Cardiac muscle cell (in vitro differentiated cells and primary cell): Measurements from ENCODE around the gene PEPD. TPM values are rescaled to one million over a fixed set of nuclear protein-coding genes. Genes with fewer than 3 reads are reported as not detected.

Experiments
- DNase-seq, 2 donors: peaks; one replicate each; pipeline versions ENCODE4 v3.0.0 to v3.0.0-alpha.2; 2010 to 2017; ENCODE audit warnings: low read depth in 1 of 2, low spot score in 1 of 2
- H3K27ac ChIP-seq: fragments of 200-600 bp; sonication (generic); 2 replicates; pipeline ENCODE4 v1.5.1; 2016
- H3K27me3 ChIP-seq: fragments of 200-600 bp; sonication (generic); 2 replicates; pipeline ENCODE4 v1.6.0; 2016; ENCODE audit warnings: control low read depth
- H3K36me3 ChIP-seq: fragments of 200-600 bp; sonication (generic); 2 replicates; pipeline ENCODE4 v1.5.1; 2016; ENCODE audit warnings: control low read depth
- H3K4me1 ChIP-seq: fragments of 200-600 bp; sonication (generic); 2 replicates; pipeline ENCODE4 v1.8.1; 2017; ENCODE audit warnings: low read depth, mild to moderate bottlenecking, mixed run types
- H3K4me3 ChIP-seq: fragments of 200-600 bp; sonication (generic); 2 replicates; pipeline ENCODE4 v1.5.1; 2016; ENCODE audit warnings: mild to moderate bottlenecking
- H3K9me3 ChIP-seq: fragments of 200-600 bp; sonication (generic); 2 replicates; pipeline ENCODE4 v1.5.1; 2017; ENCODE audit warnings: low read depth, mild to moderate bottlenecking, control low read depth
- polyA plus RNA-seq: library from polyadenylated mRNA; unstranded; fragments of >200 nt; fragmentation: Nextera tagmentation; extraction: Ambion mirVana; gene quantifications from 2 replicates; pipeline ENCODE4 v1.2.1, GENCODE V29; 2016
- total RNA-seq: library from RNA; depleted of rRNA; stranded (reverse); fragments of >200 nt; gene quantifications from 2 replicates; pipeline ENCODE4 v1.2.3, GENCODE V29; 2016
- TF ChIP-seq, protein P1 (sequence below): IDR thresholded peaks from 2 replicates; pipeline ENCODE4 v1.5.1; 2012; ENCODE audit warnings: low read depth, mild to moderate bottlenecking, low read length

The PEPD gene
- total and polyA plus RNA-seq, 2 experiments from 2014 or later = 40.3 to 80.6 TPM

GRCh38 chr19:33441277-33441699 is 80.3 kb downstream of the PEPD start:
- Histone ChIP-seq H3K36me3 (no peaks in the 10 kb centered on the region), H3K4me3 (no peak overlapping the region), H3K9me3 (no peaks in the 10 kb centered on the region), H3K27me3 (no peaks in the 10 kb centered on the region), H3K27ac (no peak overlapping the region), H3K4me1 (no peaks in the 10 kb centered on the region)
- no peak for DNase-seq
- TF ChIP-seq, protein P1, sequence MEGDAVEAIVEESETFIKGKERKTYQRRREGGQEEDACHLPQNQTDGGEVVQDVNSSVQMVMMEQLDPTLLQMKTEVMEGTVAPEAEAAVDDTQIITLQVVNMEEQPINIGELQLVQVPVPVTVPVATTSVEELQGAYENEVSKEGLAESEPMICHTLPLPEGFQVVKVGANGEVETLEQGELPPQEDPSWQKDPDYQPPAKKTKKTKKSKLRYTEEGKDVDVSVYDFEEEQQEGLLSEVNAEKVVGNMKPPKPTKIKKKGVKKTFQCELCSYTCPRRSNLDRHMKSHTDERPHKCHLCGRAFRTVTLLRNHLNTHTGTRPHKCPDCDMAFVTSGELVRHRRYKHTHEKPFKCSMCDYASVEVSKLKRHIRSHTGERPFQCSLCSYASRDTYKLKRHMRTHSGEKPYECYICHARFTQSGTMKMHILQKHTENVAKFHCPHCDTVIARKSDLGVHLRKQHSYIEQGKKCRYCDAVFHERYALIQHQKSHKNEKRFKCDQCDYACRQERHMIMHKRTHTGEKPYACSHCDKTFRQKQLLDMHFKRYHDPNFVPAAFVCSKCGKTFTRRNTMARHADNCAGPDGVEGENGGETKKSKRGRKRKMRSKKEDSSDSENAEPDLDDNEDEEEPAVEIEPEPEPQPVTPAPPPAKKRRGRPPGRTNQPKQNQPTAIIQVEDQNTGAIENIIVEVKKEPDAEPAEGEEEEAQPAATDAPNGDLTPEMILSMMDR = no peak

GRCh38 chr19:33440682-33441081 is 80.9 kb downstream of the PEPD start:
- DNase-seq = no peak
- H3K27ac ChIP-seq = no peak overlapping the region
- TF ChIP-seq, protein P1 = no peak
- H3K9me3 ChIP-seq = no peaks in the 10 kb centered on the region
- no peaks in the 10 kb centered on the region for H3K36me3 ChIP-seq
- H3K27me3 ChIP-seq = no peaks in the 10 kb centered on the region
- H3K4me1 ChIP-seq = no peaks in the 10 kb centered on the region
- H3K4me3 ChIP-seq = no peak overlapping the region

- Histone ChIP-seq H3K27ac (no peak overlapping the region), H3K27me3 (no peaks in the 10 kb centered on the region), H3K9me3 (no peaks in the 10 kb centered on the region), H3K4me3 (no peak overlapping the region), H3K4me1 (no peaks in the 10 kb centered on the region), H3K36me3 (no peaks in the 10 kb centered on the region)
- DNase-seq = no peak
- TF ChIP-seq, protein P1 = no peak
Observed at GRCh38 chr19:33440241-33440640, 81.3 kb downstream of the PEPD start.

GRCh38 chr19:33438987-33439781 is 82.4 kb downstream of the PEPD start:
- TF ChIP-seq, protein P1 = no peak
- H3K27me3 ChIP-seq = no peaks in the 10 kb centered on the region
- H3K36me3 ChIP-seq = no peaks in the 10 kb centered on the region
- no peaks in the 10 kb centered on the region for H3K4me1 ChIP-seq
- no peaks in the 10 kb centered on the region for H3K9me3 ChIP-seq
- no peak overlapping the region for H3K4me3 ChIP-seq
- H3K27ac ChIP-seq = no peak overlapping the region
- DNase-seq = no peak

DNA sequence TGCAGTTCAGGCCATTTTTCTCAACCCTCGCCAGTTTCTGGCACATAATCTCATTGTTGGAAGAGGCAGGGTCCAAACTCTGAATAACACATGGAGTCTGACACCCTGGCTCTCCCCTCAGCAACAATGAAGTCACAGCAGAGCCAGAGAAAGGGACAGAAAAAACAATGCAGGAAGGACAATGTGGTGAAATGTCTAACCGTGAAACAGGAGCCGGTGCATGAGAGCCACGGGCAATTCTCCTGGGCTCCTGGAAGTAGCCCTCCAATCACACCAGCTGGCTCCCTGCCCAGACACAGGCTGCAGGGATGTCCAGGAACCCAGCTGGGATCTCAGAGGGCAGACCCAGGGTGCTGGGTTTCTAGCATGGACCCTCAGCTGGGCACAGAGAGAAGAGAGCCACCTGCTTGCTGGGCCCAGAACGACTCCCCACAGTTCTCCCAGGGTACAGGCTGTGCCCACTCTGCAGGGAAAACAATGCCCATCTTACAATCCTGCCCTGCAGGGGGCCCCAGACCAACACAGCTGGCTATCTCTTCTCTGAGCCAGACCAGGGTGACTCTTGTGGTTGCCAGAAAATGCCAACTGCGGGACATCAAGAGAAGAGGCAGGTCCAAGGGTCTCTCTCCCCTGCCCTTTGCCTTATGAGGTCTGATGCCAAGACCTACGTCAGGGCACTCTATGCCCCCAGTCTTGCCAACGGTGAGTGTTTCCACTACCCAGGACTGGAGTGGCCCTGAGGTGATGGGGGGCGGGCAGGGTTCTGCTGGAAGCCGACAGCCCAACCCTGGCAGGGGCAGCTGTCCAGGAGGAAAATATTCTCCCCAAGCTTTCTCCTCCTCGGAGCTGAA is 83.5 kb downstream of the PEPD start:
- Histone ChIP-seq H3K36me3 (no peaks in the 10 kb centered on the region), H3K4me1 (no peaks in the 10 kb centered on the region), H3K4me3 (no peak overlapping the region), H3K9me3 (no peaks in the 10 kb centered on the region), H3K27me3 (no peaks in the 10 kb centered on the region), H3K27ac (no peak overlapping the region)
- DNase-seq = peak in 1 of 2 donors; percentile 39
- TF ChIP-seq, protein P1 = peak; percentile 36
